Limb (tissue), 2 donors: ENCODE measurements around the gene OR10G6.
"Not testable (repeated sequence)": the region's sequence is repeated elsewhere in the genome, so short reads cannot be mapped to it uniquely, and the experiment has no call there.

Experiments
- DNase-seq, 2 donors: peaks; one replicate each; pipeline ENCODE4 v3.0.0-alpha.2; 2016; ENCODE audit errors: extremely low spot score in 2 of 2

OR10G6 gene

GRCh38 chr11:123995119-123995518 lies at the start of gene OR10G6:
OR10G6 (minus strand) TSS chr11:123995161; CDS start chr11:123995161, 0 bp downstream.
- DNase-seq, result no peak

GRCh38 chr11:124043420-124043819 lies 48.5 kb upstream of the OR10G6 start:
- DNase-seq, result no peak

- no peak for DNase-seq
Observed at GRCh38 chr11:124041254-124041653, 46.3 kb upstream of the OR10G6 start, which contains the start of gene OR10G7. OR10G7 (minus strand) TSS chr11:124041325; CDS start chr11:124039001, 2,324 bp downstream.

GRCh38 chr11:124039557-124039956 lies 44.6 kb upstream of the OR10G6 start:
- no peak for DNase-seq

- peak in 1 of 2 donors; percentile 52 for DNase-seq
Observed at GRCh38 chr11:124036666-124037065, 41.7 kb upstream of the OR10G6 start.

GRCh38 chr11:124026498-124026897 lies 31.5 kb upstream of the OR10G6 start, which contains the start of gene OR10G8:
OR10G8 (plus strand) TSS chr11:124026798; CDS start chr11:124029623, 2,825 bp downstream.
- no peak for DNase-seq

GRCh38 chr11:124015837-124016236 lies 20.9 kb upstream of the OR10G6 start:
- DNase-seq, result not testable (repeated sequence)

GRCh38 chr11:124012697-124013096 lies 17.7 kb upstream of the OR10G6 start, which contains the start of gene OR10G4:
OR10G4 (plus strand) TSS chr11:124012997; CDS start chr11:124015575, 2,578 bp downstream.
- no peak for DNase-seq

- DNase-seq, result no peak
Observed at GRCh38 chr11:123979311-123979710, 15.7 kb downstream of the OR10G6 start.

GRCh38 chr11:123977731-123978347 lies 17.1 kb downstream of the OR10G6 start, which contains the start of gene OR10S1:
OR10S1 (minus strand) TSS chr11:123977781; CDS start chr11:123977664, 117 bp downstream.
- no peak for DNase-seq

GRCh38 chr11:123976770-123977560 lies 18.0 kb downstream of the OR10G6 start:
- DNase-seq, result no peak

- no peak for DNase-seq
Observed at GRCh38 chr11:123973816-123974215, 21.1 kb downstream of the OR10G6 start.

- DNase-seq, result no peak
Observed at GRCh38 chr11:123956752-123957151, 38.2 kb downstream of the OR10G6 start.

- no peak for DNase-seq
Observed at GRCh38 chr11:123945132-123945531, 49.8 kb downstream of the OR10G6 start.
